Activated CD4-positive, alpha-beta T cell treated with anti-CD3 and anti-CD28 coated beads for 4 hours (primary cell): ENCODE measurements around the gene CORO1A.
"Not testable (repeated sequence)": the region's sequence is repeated elsewhere in the genome, so short reads cannot be mapped to it uniquely, and the experiment has no call there.

Experiments
- DNase-seq, 2 donors: peaks; one replicate each; pipeline ENCODE4 v3.0.0-alpha.2; 2020

CORO1A gene

DNA sequence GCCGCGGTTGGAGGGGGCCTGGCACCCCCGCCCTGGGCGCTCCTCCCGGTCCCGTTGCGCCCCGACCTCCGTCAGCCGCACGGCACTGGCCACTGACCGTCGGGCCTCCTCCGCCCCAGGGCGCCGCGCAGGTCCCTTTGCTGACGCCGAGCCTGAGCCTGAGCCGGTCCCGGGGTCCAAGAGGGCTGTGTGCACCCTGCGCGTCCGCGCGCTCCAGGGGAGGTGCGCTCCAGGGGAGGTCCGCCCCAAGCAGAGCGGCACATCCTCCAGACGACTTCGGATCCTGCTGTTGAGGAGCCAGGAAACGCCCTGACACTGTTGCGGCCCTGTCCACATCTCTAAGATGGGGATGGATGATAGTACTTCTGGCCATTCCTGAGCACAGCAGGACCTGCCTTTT lies 22.9 kb downstream of the CORO1A start:
- DNase-seq: not testable (repeated sequence)

DNA sequence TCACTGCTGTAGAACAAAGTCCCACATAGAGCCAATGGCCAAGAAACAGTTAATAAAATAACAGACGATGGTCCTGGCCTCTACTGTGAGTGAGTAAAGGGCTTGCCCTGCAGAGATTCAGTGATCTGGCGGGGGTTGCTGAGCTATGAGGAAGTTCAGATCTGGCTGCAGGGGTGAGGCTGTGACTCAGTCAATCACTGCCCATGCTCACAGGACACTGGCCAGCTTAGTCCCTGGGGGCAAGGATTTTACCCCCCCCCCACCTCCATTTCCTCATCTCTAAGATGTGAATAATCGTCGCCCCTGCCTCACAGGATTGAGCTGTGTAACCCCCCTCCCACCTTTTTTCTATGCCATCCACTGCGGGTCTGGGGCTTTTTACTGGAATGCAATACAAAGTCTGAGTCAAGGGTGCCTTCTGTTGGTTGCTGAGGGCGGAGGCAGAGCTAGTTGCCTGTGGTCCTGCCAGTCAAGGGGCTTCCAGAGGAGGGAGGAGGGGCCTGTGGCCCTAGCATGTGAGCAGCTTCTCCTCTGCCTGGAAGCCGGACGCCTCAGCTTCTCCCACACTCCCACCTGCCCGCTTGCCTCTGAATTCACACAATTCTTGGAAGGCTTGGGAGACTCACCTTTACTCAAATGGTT lies 23.8 kb downstream of the CORO1A start:
- not testable (repeated sequence) for DNase-seq

DNA sequence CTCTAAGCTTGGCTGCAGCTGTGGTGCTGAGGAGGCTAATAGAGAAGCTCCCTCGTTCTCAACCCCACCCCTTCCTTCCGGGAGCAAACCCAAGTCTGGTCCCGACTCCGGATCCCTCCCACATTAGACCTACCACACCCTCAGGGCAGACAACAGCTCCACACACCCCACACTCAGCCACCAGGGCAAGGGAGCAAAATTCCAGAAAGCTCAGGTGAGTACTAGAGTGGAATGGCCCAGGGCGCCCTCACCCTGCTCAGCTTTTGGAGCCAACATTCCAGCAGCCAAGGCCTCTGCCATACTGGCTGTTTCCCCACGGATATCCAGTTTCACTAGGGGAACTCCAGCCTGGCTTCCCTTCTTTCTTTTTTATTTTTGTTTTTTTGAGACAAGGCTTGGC lies 25.6 kb downstream of the CORO1A start:
- DNase-seq: peak; percentile 3 to 42

DNA sequence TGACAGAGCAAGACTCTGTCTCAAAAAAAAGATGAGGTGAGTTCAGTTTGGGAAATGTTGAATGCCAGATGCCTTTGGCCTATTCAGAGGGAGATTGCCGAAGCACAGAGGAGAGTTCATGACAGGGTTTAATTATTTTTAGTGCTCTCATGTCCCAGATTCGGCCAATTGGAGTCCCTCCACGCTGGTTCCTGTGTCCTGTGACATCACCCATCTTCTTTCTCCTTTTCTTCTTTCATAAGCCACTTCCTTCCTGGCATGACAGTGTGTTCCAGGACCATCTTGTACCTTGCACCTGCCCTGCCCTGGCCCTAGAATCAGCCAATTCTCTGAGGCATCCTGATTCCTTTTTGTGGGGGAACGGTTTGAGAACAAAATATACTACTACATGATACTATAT lies 28.0 kb downstream of the CORO1A start:
- not testable (repeated sequence) for DNase-seq

GRCh38 chr16:30217082-30217481 lies 33.7 kb downstream of the CORO1A start:
- not testable (repeated sequence) for DNase-seq
